ENCODE measurements around the gene PEPD. TPM values are rescaled to one million over a fixed set of nuclear protein-coding genes. Genes with fewer than 3 reads are reported as not detected.
A peak's percentile ranks its signal among the peaks of the same experiment; 100 is the strongest.

PEPD gene
- total and polyA plus RNA-seq, 3 experiments from 2014 or later: 47.9 to 109 (median 49.0) TPM

- no peak overlapping the region for H3K27ac ChIP-seq (ENCODE audit: low read depth, low read length)
- no peaks in the 10 kb centered on the region for H3K9me3 Mint-ChIP-seq
- H3K27me3 ChIP-seq (ENCODE audit: insufficient read depth, low read length, poor library complexity, severe bottlenecking): no peaks in the 10 kb centered on the region
- no peak overlapping the region for H3K4me3 ChIP-seq (ENCODE audit: low read length)
- peak in 1 of 5 donors; percentile 34 for DNase-seq
- H3K27ac Mint-ChIP-seq: peak overlapping the region in 1 of 8 donors; percentile 48
- no peaks in the 10 kb centered on the region for H3K36me3 ChIP-seq (ENCODE audit: insufficient read depth, low read length)
- no peak overlapping the region for H3K4me3 Mint-ChIP-seq
- H3K4me1 Mint-ChIP-seq: peaks cover 5 to 7% (median 5%) of the 10 kb centered on the region in 3 donors
- no peaks in the 10 kb centered on the region for H3K9me3 ChIP-seq (ENCODE audit: low read length)
- CTCF ChIA-PET: no interaction called here
- peaks cover 0 to 7% (median 3%) of the 10 kb centered on the region in 3 donors for H3K36me3 Mint-ChIP-seq
- no peaks in the 10 kb centered on the region for H3K27me3 Mint-ChIP-seq
- H3K4me1 ChIP-seq (ENCODE audit: insufficient read depth, low read length): no peaks in the 10 kb centered on the region
- POLR2A ChIA-PET: no interaction called here
These were observed 80.9 kb downstream of the PEPD start for GRCh38 chr19:33440682-33441081.

DNA sequence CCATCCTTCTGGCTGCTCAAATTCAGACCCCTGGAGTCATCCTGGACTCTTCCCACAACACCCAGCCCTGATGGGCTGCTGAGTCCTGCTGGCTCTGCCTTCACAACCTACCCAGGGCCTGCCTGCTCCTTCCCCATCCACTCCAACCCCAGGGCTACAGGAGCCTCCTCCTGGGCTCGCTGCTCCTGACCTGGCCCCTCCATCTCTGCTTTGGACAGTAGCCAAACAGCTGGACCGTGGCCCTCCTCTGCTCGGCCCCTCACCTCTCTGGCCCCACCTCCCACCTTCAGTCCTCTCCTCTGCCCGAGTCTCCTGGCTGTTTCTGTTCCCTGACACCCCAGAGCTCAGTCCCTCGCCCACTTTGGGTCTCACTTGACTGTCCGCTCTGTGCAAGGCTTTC lies 81.3 kb downstream of the PEPD start:
- H3K4me1 ChIP-seq (ENCODE audit: insufficient read depth, low read length): no peaks in the 10 kb centered on the region
- peak overlapping the region in 1 of 8 donors; percentile 48 for H3K27ac Mint-ChIP-seq
- DNase-seq: peak in 1 of 5 donors; percentile 12
- H3K9me3 Mint-ChIP-seq: no peaks in the 10 kb centered on the region
- no peak overlapping the region for H3K4me3 ChIP-seq (ENCODE audit: low read length)
- CTCF ChIA-PET: no interaction called here
- peaks cover 0 to 6% (median 3%) of the 10 kb centered on the region in 3 donors for H3K36me3 Mint-ChIP-seq
- H3K9me3 ChIP-seq (ENCODE audit: low read length): no peaks in the 10 kb centered on the region
- no peaks in the 10 kb centered on the region for H3K27me3 ChIP-seq (ENCODE audit: insufficient read depth, low read length, poor library complexity, severe bottlenecking)
- H3K36me3 ChIP-seq (ENCODE audit: insufficient read depth, low read length): no peaks in the 10 kb centered on the region
- POLR2A ChIA-PET: no interaction called here
- peak overlapping the region in 1 of 7 donors; percentile 68 for H3K4me3 Mint-ChIP-seq
- peaks cover 5 to 7% (median 5%) of the 10 kb centered on the region in 3 donors for H3K4me1 Mint-ChIP-seq
- no peak overlapping the region for H3K27ac ChIP-seq (ENCODE audit: low read depth, low read length)
- no peaks in the 10 kb centered on the region for H3K27me3 Mint-ChIP-seq

GRCh38 chr19:33438987-33439781 lies 82.4 kb downstream of the PEPD start:
- no peaks in the 10 kb centered on the region for H3K36me3 ChIP-seq (ENCODE audit: insufficient read depth, low read length)
- Mint-ChIP-seq H3K27ac (no peak overlapping the region), H3K27me3 (no peaks in the 10 kb centered on the region), H3K9me3 (no peaks in the 10 kb centered on the region), H3K36me3 (peaks cover 0 to 6% (median 3%) of the 10 kb centered on the region in 3 donors), H3K4me3 (no peak overlapping the region), H3K4me1 (peaks cover 5 to 7% (median 5%) of the 10 kb centered on the region in 3 donors)
- H3K27ac ChIP-seq (ENCODE audit: low read depth, low read length): no peak overlapping the region
- DNase-seq: peak in 1 of 5 donors; percentile 33
- H3K4me3 ChIP-seq (ENCODE audit: low read length): no peak overlapping the region
- ChIA-PET POLR2A (no interaction called here), CTCF (interaction anchor here (0.8 kb wide), 1 partner anchor 9 kb away, joined by 4 read pairs; no protein-coding TSS in a partner anchor)
- no peaks in the 10 kb centered on the region for H3K4me1 ChIP-seq (ENCODE audit: insufficient read depth, low read length)
- H3K9me3 ChIP-seq (ENCODE audit: low read length): no peaks in the 10 kb centered on the region
- H3K27me3 ChIP-seq (ENCODE audit: insufficient read depth, low read length, poor library complexity, severe bottlenecking): no peaks in the 10 kb centered on the region

DNA sequence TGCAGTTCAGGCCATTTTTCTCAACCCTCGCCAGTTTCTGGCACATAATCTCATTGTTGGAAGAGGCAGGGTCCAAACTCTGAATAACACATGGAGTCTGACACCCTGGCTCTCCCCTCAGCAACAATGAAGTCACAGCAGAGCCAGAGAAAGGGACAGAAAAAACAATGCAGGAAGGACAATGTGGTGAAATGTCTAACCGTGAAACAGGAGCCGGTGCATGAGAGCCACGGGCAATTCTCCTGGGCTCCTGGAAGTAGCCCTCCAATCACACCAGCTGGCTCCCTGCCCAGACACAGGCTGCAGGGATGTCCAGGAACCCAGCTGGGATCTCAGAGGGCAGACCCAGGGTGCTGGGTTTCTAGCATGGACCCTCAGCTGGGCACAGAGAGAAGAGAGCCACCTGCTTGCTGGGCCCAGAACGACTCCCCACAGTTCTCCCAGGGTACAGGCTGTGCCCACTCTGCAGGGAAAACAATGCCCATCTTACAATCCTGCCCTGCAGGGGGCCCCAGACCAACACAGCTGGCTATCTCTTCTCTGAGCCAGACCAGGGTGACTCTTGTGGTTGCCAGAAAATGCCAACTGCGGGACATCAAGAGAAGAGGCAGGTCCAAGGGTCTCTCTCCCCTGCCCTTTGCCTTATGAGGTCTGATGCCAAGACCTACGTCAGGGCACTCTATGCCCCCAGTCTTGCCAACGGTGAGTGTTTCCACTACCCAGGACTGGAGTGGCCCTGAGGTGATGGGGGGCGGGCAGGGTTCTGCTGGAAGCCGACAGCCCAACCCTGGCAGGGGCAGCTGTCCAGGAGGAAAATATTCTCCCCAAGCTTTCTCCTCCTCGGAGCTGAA lies 83.5 kb downstream of the PEPD start:
- ChIA-PET CTCF (interaction anchor here (0.8 kb wide), 1 partner anchor 7 kb away, joined by 4 read pairs; no protein-coding TSS in a partner anchor), POLR2A (no interaction called here)
- Histone ChIP-seq H3K27me3 (ENCODE audit: insufficient read depth, low read length, poor library complexity, severe bottlenecking) (no peaks in the 10 kb centered on the region), H3K4me1 (ENCODE audit: insufficient read depth, low read length) (no peaks in the 10 kb centered on the region), H3K27ac (ENCODE audit: low read depth, low read length) (no peak overlapping the region), H3K36me3 (ENCODE audit: insufficient read depth, low read length) (no peaks in the 10 kb centered on the region), H3K4me3 (ENCODE audit: low read length) (no peak overlapping the region), H3K9me3 (ENCODE audit: low read length) (no peaks in the 10 kb centered on the region)
- no peak overlapping the region for H3K27ac Mint-ChIP-seq
- peaks cover 5 to 7% (median 5%) of the 10 kb centered on the region in 3 donors for H3K4me1 Mint-ChIP-seq
- H3K27me3 Mint-ChIP-seq: no peaks in the 10 kb centered on the region
- DNase-seq: peak in 1 of 5 donors; percentile 26
- H3K9me3 Mint-ChIP-seq: no peaks in the 10 kb centered on the region
- no peak overlapping the region for H3K4me3 Mint-ChIP-seq
- H3K36me3 Mint-ChIP-seq: peaks cover 0 to 6% (median 1%) of the 10 kb centered on the region in 3 donors

DNA sequence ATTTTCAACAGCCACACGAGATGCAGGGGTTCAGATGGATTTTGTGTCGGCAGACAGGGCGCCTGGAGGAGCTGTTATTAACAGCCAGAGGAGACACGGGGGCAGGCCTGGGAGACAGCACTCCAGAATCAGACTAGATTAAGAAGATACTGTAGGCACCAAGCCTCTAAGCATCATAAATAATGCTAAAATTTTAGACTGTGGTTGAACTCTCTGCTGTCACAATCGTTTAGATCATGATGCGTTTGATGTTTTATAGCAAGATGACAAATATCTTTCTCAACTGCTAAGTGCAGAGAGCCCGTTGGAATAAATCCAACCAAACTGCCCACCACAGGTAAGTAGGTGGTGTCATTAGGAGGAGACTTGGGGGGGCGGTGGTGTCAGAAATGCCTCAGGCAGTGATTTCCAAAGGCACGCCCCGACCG lies 84.2 kb downstream of the PEPD start:
- POLR2A ChIA-PET: no interaction called here
- H3K27ac Mint-ChIP-seq: peak overlapping the region in 1 of 8 donors; percentile 74
- H3K4me1 ChIP-seq (ENCODE audit: insufficient read depth, low read length): no peaks in the 10 kb centered on the region
- peak in 1 of 5 donors; percentile 3 for DNase-seq
- no peak overlapping the region for H3K4me3 Mint-ChIP-seq
- peaks cover 0 to 4% (median 1%) of the 10 kb centered on the region in 3 donors for H3K36me3 Mint-ChIP-seq
- H3K27me3 Mint-ChIP-seq: no peaks in the 10 kb centered on the region
- no peaks in the 10 kb centered on the region for H3K36me3 ChIP-seq (ENCODE audit: insufficient read depth, low read length)
- no peak overlapping the region for H3K4me3 ChIP-seq (ENCODE audit: low read length)
- no peaks in the 10 kb centered on the region for H3K9me3 ChIP-seq (ENCODE audit: low read length)
- CTCF ChIA-PET: no interaction called here
- peaks cover 5 to 7% (median 5%) of the 10 kb centered on the region in 3 donors for H3K4me1 Mint-ChIP-seq
- H3K9me3 Mint-ChIP-seq: no peaks in the 10 kb centered on the region
- no peak overlapping the region for H3K27ac ChIP-seq (ENCODE audit: low read depth, low read length)
- H3K27me3 ChIP-seq (ENCODE audit: insufficient read depth, low read length, poor library complexity, severe bottlenecking): no peaks in the 10 kb centered on the region

GRCh38 chr19:33436360-33437345 lies 84.9 kb downstream of the PEPD start:
- no peaks in the 10 kb centered on the region for H3K27me3 ChIP-seq (ENCODE audit: insufficient read depth, low read length, poor library complexity, severe bottlenecking)
- CTCF ChIA-PET: no interaction called here
- H3K4me1 Mint-ChIP-seq: peaks cover 2 to 4% (median 4%) of the 10 kb centered on the region in 3 donors
- POLR2A ChIA-PET: no interaction called here
- no peaks in the 10 kb centered on the region for H3K9me3 Mint-ChIP-seq
- DNase-seq: peak in 1 of 5 donors; percentile 14
- H3K27ac ChIP-seq (ENCODE audit: low read depth, low read length): no peak overlapping the region
- H3K9me3 ChIP-seq (ENCODE audit: low read length): no peaks in the 10 kb centered on the region
- H3K27me3 Mint-ChIP-seq: no peaks in the 10 kb centered on the region
- no peaks in the 10 kb centered on the region for H3K4me1 ChIP-seq (ENCODE audit: insufficient read depth, low read length)
- no peaks in the 10 kb centered on the region for H3K36me3 ChIP-seq (ENCODE audit: insufficient read depth, low read length)
- peaks cover 0 to 3% (median 1%) of the 10 kb centered on the region in 3 donors for H3K36me3 Mint-ChIP-seq
- H3K4me3 Mint-ChIP-seq: no peak overlapping the region
- H3K4me3 ChIP-seq (ENCODE audit: low read length): no peak overlapping the region
- peak overlapping the region in 2 of 8 donors; percentile 23 to 77 for H3K27ac Mint-ChIP-seq

DNA sequence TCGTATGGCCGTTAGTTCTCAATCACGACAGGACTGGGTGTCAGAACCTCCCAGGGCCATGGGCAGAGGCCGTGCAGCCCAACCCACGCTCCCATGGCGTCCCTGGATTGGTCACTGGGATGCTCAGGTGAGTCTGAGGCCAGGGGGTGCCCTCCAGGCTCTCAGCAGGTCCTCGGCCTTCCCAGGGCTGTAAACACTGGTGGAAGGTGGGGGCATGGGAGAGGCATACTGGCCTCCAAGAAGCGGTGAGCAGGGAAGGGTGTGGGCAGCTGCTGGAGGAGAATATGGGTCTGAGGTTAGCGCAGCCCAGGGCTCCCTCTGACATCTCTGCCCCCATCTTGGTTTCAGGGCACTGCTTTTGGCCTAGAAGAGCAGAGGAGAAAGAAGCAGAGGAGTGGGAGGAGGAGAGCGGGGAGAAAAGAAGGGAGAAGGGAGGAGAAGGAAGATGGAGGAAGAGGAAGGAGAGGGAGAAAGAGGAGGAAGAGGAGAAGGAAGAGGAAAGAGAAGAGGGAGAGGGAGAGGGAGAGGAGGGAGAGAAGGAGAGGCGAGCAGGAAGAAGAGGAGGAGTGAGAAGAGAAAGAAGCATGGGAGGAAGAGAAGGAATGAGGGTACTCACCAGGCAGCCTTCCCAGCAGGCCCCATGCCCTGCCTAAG lies 85.8 kb downstream of the PEPD start:
- Histone ChIP-seq H3K4me1 (ENCODE audit: insufficient read depth, low read length) (peaks cover 7% of the 10 kb centered on the region), H3K27me3 (ENCODE audit: insufficient read depth, low read length, poor library complexity, severe bottlenecking) (no peaks in the 10 kb centered on the region), H3K36me3 (ENCODE audit: insufficient read depth, low read length) (no peaks in the 10 kb centered on the region), H3K27ac (ENCODE audit: low read depth, low read length) (no peak overlapping the region), H3K4me3 (ENCODE audit: low read length) (no peak overlapping the region), H3K9me3 (ENCODE audit: low read length) (no peaks in the 10 kb centered on the region)
- DNase-seq: no peak
- CTCF ChIA-PET: no interaction called here
- POLR2A ChIA-PET: no interaction called here
- H3K36me3 Mint-ChIP-seq: peaks cover 0 to 3% (median 1%) of the 10 kb centered on the region in 3 donors
- no peaks in the 10 kb centered on the region for H3K9me3 Mint-ChIP-seq
- no peak overlapping the region for H3K4me3 Mint-ChIP-seq
- H3K27ac Mint-ChIP-seq: no peak overlapping the region
- no peaks in the 10 kb centered on the region for H3K27me3 Mint-ChIP-seq
- peaks cover 1 to 4% (median 2%) of the 10 kb centered on the region in 3 donors for H3K4me1 Mint-ChIP-seq
